HG03457 (cell line): ENCODE measurements around the gene WWC1.

Source experiments
- ATAC-seq: cut with Tn5 transposase; IDR thresholded peaks from one replicate; pipeline ENCODE4 v1.9.1; 2021; ENCODE audit warnings: moderate number of reproducible peaks; ENCODE audit not compliant: unreplicated experiment

WWC1 gene

DNA sequence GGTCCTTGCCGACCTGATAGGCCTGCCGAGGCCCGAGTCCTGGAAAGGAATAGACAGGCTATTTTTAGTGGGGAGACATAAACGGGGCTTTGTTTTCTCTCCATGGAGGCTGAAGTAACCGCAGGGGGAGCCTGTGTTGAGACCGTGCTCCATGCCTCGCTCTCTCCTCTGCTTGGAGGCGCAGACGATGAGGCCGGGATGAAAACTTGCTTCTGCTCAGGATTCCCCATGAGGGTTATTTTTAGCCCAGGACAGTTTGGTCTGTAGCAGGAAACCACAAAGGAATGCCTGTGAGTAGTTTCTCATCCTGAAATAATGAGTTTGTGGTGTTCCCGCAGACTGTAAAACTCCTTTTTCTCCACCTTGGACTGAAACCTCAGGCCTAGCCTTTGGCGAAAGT is 112.9 kb downstream of the WWC1 start:
- no peak for ATAC-seq

DNA sequence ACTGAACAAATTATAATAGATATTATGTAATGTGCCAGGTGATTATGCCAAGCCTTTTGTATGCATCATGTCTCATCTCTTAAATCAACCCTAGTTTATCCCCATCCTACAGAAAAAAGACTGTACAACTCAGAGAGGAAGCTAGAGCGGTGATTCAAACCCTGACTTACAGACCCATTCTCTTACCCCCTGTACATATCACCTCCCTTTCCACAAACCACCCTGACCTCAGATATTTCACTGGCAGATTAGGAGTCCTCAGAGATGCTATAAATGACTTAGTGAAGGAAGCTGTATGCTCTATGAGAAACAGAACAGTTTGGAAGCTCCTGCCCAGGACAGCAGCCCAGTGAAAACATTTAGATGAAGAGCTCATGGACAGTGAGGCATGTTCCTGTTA is 115.8 kb downstream of the WWC1 start:
- no peak for ATAC-seq

DNA sequence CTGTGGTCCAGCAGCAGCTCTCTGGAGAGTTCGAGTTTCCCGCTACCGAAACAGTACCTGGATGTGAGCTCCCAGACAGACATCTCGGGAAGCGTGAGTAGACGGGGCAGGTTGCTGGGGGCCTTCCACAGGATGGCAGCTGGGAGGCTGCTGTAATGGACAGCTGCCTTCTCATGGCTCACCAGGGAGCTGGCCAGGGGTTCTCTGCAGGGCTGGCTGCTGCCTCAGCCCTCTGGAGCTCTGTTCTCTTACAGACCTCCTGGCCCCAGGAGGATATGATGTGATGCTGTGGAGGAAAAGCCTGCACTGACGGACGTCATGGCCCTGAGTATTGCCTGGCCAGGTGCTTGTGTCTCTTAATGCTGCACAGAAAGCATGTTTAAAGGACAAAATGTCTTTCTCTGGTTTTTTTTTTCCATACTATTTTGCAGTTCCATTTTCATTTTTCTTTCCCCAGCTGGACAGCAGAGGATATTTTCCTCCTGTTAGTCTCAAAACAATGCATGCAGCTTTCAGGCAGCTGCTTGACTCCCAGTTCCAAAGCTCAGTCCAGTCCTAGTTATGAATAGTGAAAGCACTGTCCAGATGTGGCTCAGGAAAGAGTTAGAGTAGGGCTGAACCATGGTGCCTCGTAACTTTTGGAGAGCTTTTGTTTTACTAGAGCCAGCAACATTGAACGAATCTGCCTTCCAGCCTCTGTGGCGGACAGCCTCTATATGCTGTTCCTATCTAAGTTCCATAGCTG is 117.3 kb downstream of the WWC1 start:
- ATAC-seq = no peak

GRCh38 chr5:168409591-168410458 is 118.4 kb downstream of the WWC1 start:
- no peak for ATAC-seq

DNA sequence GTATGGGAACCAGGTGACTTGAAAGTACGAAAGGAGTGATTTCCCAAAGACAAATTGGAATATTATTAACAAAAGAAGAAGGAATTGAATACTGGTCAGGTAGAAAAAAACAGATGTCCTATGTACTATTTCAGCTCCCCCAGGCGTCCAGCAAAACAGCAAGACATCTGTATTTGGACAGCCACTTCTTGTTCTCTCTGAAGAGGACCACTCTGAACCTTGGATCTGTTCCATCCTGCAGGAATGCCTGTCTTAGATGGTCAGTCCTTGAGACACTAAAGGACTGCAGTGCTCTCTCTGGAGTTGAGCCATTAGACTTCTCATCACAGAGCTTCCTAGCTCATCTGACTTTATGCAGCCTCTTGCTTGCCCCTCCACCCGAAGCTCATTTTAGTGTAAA is 120.4 kb downstream of the WWC1 start:
- no peak for ATAC-seq

GRCh38 chr5:168413062-168413461 is 121.6 kb downstream of the WWC1 start:
- ATAC-seq = no peak

DNA sequence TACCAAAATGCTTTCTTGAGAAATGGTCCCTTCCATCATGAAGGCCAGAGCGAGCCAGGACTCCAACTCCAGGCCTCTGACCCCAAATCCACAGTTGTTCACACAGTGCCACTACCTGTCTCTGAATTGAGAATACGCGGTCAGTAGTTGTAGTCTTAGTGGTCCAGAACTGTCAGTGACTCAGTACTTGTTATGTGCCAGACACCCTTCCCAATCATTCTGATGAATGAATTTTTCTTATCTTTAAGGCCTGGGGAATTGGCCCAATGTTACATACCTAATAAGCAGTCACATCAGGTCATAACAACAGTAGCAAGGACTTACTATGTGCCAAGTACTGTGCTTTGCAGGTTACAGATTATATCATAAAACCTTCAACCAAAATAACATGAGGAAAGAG is 122.2 kb downstream of the WWC1 start:
- ATAC-seq = no peak

DNA sequence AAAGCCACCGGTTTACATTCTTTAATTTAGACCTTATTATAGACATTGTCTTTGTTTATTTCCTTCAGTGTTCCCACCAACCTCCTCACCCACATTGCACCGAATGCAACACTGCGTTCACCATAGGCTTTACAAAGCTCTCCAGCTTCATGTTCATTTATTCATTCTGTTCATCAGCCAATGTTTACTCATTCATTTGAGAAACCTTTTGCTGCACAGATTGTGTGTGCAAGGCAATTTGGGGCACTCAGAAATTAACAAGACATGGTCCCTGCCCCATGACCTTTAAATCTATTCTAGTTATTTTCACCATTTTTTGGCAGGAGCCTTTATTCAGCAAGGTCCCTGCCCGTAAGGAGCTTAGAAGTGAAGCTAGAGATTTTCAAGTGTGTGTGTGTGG is 124.0 kb downstream of the WWC1 start:
- ATAC-seq = no peak

DNA sequence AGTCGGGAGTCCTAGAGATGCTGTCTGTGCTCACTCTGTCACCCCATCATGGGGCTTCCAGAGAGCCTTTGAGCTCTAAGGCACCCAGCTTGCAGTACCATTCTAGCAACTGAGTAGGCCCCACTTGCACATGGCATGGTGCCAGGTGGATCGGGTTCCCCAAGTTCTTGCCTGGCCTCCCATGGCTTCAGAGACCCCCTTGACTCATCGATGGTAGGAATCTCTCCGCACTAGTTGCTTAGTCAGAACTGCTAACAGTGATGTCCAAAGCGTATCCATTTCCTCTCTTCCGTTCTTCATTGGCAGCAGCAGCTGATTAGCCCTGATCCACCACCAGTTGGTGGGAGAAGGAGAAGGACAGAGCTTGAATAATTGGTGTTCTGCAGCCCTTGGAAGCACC is 124.5 kb downstream of the WWC1 start:
- no peak for ATAC-seq

- ATAC-seq = no peak
Measured at GRCh38 chr5:168417731-168418429, 126.4 kb downstream of the WWC1 start.

DNA sequence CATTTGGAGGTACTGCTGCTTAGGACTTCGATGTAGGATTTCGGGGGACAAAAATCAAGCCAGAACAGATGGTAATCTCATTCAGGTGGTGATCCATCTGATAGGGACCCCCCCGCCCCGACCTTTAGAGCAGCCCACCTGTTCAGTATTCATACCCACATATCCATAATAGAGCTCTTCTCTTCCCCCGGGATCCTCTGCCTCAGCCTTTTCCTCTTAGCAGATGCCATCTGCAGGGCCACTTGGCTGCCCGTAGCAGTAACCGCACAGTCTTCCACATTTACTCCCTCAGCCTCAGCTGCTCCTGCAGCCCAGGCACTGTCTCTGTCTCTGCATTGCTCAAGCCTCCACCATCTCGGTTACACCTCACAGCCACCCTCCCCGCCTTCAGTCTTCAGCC is 129.0 kb downstream of the WWC1 start:
- ATAC-seq = no peak

DNA sequence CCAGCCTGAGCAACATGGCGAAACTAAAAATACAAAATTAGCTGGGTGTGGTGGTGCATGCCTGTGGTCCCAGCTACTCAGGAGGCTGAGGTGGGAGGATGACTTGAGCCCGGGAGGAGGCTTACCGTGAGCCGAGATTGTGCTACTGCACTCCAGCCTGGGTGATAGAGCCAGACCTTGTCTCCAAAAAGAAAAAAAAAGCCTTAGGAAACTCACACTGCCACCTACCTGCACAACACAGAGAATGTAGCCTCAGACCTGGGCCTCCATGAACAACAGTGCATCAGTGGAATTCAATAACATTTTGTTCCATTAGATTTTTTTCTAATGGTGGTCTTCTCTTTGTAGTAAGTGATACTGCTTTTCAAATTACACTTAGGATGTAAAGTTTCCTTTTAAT is 131.0 kb downstream of the WWC1 start:
- no peak for ATAC-seq

DNA sequence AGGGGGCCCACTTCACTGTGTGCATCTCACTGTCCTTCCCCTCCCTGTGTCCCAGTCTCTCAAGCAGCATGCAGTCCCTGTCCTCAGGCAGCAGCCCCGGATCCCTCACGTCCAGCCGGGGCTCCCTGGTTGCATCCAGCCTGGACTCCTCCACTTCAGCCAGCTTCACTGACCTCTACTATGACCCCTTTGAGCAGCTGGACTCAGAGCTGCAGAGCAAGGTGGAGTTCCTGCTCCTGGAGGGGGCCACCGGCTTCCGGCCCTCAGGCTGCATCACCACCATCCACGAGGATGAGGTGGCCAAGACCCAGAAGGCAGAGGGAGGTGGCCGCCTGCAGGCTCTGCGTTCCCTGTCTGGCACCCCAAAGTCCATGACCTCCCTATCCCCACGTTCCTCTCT is 132.0 kb downstream of the WWC1 start:
- no peak for ATAC-seq

- ATAC-seq = no peak
Measured at GRCh38 chr5:168423971-168424370, 132.5 kb downstream of the WWC1 start.

- no peak for ATAC-seq
Measured at GRCh38 chr5:168424594-168425323, 133.3 kb downstream of the WWC1 start.

DNA sequence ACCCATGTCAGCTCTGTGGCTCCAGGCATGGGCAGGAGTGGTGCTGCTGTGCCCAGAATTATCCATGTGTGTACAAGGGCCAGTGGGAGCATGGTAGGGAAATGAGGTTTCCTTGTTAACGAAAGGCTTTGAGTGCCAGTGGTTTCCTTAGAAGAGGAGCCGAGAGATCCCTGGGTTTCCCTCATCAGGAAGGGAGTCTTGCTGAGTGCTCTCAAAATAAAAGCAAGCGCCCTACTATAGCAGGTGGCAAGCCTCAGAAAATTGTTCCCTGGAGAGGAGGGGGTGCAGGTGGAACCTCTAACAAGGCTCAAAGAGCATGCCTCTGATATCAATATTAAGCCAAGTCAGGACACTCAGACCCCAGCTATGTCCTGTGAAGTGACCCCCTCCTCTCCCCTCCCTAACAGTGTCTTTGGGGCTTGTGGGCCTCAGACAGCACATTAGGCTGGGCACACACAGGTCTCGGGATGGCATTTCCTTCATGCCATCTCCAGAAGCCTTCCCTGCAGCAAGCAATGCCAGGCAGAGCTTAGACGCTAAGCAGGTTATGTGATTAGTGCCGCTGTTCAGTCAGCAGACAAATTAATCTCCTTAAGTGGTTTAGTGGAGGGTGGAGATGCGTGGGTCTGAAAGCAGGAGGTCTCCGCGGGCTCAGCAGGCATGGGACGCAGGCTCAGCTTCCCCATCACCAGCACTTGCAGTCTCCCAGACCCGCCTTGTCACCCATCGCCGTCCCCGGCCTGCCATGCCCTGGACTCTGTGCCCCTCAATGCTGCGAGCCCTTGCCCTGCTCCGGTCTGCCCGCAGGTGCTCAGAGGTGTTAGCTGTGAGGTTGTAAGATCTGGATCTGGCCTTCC is 134.8 kb downstream of the WWC1 start:
- ATAC-seq = no peak

DNA sequence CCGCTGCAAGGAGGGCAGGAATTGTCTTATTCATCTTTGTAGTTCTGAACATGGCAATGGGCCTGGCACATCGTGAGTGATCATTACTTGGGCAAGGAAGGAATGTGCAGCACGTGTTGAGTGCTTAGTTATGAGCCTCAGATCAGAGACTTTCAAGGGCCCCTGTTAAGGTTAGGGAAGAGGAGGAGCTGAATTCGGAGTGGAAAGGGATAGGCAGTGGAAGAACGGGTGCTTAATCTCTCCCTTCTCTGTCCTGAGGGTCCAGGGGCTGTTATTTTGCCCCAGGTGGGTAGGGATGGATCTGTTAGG is 135.4 kb downstream of the WWC1 start:
- no peak for ATAC-seq

GRCh38 chr5:168427224-168427623 is 135.8 kb downstream of the WWC1 start:
- no peak for ATAC-seq

GRCh38 chr5:168428552-168428951 is 137.1 kb downstream of the WWC1 start:
- ATAC-seq = no peak

GRCh38 chr5:168430296-168430695 is 138.9 kb downstream of the WWC1 start:
- no peak for ATAC-seq
